LNCAP (cell line): ENCODE data around the gene DNHD1.

Source experiments
- CTCF ChIP-seq: fragments of 450-650 bp; IDR thresholded peaks from 2 replicates; pipeline ENCODE4 v1.5.1; 2017; ENCODE audit warnings: mild to moderate bottlenecking

Gene DNHD1

DNA sequence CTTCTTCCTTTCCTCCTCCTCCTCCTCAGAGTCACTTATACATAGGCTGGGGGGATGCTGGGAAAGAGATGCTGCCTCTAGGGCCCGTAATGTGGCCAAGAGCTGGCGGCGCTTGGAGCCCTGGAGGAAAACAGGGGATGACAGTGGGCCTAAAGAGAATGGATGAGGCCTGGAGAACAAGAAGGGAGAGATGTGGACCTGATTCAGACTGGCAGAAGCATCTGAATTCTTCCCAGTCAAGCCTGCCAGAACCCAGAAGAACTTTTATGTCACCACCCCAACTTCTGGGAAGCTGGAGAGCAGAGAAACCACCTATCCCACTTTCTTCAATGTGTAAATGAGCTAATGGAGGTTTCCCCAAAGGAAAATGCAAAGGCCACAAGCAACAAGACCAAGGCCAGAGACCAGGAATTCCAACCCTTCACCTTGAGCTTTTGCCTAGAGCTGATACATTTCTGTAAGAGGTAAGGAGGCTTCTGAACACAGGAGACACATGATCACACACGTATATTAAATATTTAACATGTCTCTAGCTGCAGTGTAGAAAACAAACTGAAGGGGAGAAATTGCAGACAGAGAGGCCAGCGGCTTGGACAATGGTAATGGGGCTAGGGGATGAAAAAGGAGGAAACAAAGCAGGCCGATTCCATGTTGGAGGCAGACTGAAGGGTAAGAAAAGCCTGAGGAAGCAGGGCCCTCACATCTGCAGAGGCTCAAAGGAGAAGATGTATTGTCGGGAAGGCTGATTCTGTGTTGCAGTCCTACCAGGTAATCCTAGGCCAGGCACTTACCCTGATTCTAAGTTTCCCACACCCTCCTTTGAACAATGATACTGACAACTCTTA is 105.2 kb downstream of the DNHD1 start:
- TF ChIP-seq CTCF, result no peak

DNA sequence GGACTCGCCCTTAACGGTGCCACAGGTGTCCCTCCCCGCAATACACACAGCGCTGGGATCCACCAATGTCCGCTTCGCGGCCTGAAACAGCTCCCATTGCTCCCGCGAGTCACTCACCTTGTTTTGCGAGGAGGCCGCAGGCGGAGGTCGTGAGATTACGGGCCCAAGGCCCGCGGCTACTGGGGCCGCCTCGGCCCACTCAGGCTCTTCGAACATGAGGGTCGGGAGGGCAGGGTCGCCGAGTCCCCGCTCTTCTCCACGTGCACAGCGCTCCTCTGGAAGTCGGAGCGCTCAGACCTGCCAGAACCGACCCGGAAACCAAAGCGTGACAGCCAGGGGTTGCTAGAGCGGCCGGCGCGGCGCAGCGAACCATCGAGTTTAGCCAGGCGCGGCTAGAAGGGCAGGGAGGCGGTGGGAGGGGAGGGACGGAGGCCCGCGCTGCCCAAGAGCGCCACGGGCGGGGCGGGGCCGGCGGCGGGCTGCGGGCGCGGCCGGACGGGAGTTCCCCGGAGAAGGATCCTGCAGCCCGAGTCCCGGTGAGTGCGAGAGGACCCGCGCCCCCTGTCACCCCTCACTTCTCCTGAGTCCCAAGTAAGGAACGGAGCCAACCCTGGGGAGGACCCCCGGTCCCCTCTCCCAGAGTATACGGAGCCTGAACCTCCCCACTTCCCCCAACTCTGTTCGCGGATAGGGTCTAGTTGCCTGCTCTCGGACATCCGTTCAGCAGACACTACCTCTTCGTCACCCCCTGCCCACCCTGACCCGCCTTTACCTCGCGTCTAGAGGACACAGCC is 106.4 kb downstream of the DNHD1 start, which contains the start of the genes ILK and RRP8:
Gene ILK (plus strand): TSS at position 488 of the 794 bp plus-strand sequence. CDS start 498 bp downstream, outside the sequence.
Gene RRP8 (minus strand): TSS at position 330 of the 794 bp plus-strand sequence. CDS start 114 bp downstream, at position 216.
- no peak for TF ChIP-seq CTCF

- no peak for TF ChIP-seq CTCF
These were observed 107.1 kb downstream of the DNHD1 start for GRCh38 chr11:6604081-6604626.

DNA sequence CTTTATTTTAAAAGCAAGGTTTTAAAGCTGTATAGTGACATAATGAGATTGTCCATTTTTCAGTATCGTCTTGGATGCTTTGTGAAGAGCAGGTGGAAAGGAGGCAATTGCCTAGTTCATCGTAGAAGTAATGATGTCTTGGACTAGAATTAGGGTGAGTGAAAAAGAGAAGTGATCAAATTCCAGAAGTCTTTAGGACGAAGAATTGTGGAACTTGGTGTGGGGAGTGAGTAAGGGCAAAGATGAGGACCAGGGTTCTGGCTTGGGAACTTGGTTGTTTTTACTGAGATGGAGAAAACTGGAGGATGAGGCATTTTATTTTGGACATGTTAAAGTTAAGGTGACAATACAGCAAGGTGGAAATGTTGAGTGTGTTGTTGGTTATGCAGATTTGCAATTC is 107.7 kb downstream of the DNHD1 start:
- TF ChIP-seq CTCF, result no peak

DNA sequence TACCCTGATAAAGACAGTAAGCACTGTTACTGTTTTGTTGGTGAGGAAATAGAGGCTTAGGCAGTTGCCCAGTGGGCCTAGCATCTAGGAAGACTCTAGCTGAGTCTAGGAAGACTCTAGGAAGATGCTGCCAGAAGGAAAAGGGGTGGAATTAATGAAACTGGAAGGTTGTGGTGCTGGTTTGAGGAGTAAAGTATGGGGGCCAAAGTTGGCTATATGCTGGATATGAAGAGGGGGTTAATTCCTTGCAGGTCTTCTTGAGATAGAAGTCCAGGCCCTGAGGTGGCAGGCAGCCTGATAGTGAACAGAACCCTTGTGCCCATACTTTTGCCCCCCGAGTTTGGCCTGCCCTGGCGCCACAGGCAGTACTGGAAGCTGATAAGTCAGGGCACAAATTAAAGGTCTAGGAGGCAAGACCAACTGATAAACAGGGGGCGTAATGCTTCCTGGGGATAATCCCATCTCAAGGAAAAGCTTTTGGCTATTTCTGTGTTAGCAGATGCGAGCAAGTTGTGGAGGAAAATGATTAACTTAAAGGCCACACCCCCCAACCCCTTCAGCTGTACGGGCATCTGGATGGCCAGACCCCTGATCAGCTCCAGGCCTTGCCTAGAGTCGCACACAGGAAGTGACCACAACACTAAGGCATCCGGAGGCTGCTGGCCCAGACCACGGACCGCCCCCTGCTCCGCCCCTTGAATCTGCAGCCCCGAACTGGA is 109.5 kb downstream of the DNHD1 start:
- TF ChIP-seq CTCF, result no peak

- no peak for TF ChIP-seq CTCF
These were observed 110.2 kb downstream of the DNHD1 start for GRCh38 chr11:6607190-6607795.
